Activated T-helper 1 cell treated with anti-CD3 and anti-CD28 coated beads, Interleukin-2, amount 50 U/mL, for 16 hours (primary cell): ENCODE results near the gene CPNE4.

Experiments
- DNase-seq, 2 donors: peaks; one replicate each; pipeline ENCODE4 v3.0.0-alpha.2; 2020; ENCODE audit warnings: low read depth in 1 of 2, low spot score in 1 of 2

The CPNE4 gene

DNA sequence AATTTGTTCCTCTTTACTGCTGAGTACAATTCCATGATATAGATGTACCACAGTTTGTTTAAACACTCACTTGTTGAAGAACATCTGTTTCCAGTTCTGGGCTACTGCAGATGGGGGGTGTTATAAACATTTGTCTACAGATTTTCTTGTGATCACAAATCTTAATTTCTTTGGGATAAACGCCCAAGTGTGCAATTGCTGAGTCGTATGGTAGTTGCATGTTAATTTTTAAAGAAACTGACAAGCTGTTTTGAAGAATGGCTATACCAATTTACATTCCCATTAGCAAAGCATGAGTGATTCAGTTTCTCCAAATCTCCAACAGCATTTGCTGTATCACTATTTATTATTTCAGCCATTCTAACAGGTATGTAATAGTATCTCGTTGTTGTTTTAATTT lies 290.0 kb downstream of the CPNE4 start:
- DNase-seq, result no peak

DNA sequence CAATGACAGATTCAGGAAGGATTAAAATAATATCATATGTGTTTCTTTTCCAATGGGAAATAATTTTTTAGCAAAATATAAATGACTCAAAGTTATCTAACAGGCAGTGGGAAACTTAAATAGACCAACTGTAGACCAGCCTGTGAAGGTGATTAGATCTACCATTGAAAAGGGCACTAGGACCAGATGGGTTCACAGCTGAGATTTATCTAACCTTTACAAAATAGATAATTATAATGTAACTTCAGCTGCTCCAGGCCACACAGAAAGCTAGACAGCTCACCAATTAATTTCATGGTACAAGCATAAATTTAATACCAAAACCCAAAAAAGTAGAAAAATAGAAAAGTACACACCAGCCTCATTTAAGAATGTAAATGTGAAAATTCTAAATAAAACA lies 291.7 kb downstream of the CPNE4 start:
- no peak for DNase-seq

DNA sequence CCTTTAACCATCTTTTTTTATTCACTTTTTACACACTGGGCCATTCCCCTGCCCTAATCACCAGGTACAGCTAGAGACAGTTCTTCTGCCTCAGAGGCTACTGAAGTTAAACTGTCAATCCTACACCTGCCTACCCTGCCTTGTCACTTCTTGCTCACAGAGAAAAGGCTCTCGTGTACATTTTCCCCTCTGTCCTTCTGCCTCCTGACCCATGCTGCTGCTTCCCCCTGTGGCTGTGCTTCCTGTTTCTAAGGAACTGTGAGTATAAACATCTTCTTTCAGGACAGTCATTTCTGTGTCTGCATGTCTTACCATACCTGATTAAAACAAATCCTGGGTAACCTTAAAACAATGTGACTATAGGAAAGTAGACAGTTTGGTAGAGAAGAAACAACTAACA lies 295.6 kb downstream of the CPNE4 start:
- no peak for DNase-seq

DNA sequence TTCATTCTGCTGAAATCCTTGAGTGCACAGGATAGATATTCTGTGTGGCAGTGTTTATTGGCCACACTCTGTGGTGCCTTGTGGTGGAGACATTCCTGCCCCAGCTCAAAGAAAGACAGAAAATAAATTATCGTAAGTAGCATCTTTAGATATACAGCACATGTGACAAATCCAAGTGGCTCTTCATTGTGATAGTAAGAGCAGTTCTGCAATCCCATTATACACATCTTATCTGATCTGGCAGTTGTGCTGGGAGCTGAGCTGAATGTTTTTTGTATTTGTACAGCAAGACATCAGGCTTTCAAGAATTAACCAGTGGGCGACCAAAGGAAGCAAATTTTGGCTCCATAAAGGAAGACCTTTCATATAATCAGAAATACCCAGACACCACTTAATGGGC lies 296.7 kb downstream of the CPNE4 start:
- no peak for DNase-seq

DNA sequence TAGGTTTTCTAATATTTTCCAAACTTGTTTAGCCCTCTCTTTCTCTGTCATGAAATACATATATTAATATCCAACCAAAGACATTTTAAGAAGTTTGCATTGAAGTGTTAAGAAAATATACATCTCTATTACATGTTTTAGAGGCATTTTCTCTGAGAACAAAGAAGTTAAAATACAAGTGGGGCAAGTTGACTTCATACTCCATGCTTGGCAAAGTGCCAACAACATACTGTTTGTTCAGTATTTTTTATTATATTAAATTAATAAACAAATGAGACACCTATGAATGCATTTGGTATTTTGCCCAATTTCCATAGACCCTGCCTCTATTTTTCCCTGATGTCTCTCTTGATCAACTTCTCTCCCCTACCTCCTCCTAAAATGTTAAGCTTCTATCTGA lies 299.3 kb downstream of the CPNE4 start:
- DNase-seq, result no peak

DNA sequence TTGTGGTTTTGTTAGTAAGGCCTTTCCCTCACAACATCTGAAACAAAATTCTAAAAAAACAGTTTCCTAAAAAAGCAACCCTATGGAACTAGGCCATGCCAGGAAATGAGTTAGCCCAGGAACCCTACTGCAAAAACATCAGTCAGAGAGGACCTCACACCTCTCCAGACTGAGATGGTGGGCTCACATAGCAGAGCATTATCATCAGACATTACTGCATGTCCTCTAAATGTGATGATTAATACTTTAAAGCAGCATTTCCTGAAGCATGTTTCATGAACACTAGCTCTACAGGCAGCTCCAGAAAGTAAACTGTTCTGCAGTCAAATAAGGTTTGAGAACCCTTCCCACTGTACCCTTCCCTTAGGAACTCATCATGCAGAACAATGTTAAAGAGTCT lies 299.7 kb downstream of the CPNE4 start:
- DNase-seq, result no peak

DNA sequence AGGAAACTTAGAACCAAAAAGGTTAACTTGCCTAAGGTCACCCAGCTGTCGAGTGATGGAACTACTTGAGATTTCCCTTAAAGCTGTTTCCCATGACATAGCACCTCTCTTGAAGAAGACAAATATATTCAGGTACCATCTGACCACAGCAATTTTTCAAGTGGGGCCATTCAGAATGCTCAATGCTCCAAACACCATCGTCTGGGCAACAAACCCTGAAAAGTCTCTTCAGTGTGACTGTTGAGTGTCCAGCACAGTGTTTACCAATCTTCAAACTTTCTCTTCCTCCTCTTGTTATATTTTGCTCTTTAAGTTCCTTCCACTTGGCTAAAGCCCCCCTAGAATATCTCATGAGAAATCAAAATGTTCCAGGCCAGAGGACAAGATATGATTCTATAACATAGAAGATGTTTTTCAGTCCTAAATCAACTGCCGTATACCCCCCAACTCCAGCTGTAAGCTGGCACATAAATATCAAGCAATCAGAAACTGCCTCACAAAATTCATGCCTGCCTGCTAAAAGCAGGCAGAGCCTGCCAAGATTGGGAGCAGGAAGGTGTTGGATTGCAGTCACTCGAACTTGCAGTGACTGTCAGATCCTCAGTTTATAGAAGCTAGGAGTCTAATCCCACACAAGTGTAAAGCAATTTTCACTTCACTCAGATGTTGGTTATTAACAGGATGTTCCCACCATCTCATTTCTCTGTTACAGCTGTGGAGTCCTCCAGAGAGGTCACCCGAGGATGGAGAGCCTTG lies 301.6 kb downstream of the CPNE4 start:
- no peak for DNase-seq

DNA sequence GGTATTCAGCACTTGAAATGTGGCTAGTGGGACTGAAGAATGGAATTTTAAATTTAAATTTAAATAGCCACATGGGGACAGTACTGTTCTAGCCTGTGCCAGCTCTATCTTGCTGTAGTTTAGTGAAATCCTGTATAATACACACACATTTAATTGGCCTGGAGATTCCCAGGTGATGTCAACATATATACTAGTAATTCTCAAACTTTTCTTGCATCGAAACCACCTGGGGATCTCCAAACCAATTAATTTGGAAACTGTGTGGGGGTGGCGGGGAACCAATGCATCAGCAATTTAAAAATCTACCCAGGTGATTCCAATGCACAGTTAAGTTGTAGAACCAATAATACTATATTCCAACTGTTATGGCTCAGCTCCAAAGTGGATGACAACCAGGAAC lies 303.1 kb downstream of the CPNE4 start:
- no peak for DNase-seq

DNA sequence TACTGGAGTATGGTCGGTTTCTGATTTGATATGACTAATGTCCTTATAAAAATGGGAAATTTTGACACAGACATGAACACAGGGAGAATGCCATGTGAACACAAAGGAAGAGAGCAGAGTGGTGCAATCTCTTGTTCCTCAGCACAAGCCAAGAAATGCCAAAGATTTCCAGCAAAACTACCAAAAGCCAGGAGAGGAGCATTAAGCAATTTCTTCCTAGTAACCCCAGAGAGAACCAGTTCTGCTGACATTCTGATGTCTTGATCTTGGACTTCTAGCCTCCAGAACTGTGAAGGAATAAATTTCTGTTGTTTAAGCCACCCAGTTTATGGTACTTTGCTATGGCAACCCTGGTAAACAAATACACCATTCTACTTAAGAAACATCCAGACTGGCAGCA lies 304.2 kb downstream of the CPNE4 start:
- DNase-seq, result no peak

DNA sequence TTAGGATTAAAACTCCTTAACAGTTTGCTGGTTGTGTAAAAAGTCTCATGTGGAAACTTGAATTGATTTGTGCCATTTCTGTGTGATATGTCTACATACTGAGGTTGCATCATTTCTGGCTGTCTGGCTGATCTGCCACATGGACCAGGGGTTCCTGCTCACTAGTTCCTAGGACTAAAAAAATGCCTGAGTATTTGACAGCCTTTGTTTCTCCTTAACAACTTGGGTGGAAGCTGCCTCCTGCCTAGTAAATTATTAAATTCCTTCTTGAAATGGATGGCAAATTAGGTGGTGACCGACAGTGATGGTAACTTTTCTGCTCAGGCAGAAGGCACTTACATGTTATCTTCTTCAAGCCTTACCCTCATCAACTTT lies 305.2 kb downstream of the CPNE4 start:
- DNase-seq, result no peak

DNA sequence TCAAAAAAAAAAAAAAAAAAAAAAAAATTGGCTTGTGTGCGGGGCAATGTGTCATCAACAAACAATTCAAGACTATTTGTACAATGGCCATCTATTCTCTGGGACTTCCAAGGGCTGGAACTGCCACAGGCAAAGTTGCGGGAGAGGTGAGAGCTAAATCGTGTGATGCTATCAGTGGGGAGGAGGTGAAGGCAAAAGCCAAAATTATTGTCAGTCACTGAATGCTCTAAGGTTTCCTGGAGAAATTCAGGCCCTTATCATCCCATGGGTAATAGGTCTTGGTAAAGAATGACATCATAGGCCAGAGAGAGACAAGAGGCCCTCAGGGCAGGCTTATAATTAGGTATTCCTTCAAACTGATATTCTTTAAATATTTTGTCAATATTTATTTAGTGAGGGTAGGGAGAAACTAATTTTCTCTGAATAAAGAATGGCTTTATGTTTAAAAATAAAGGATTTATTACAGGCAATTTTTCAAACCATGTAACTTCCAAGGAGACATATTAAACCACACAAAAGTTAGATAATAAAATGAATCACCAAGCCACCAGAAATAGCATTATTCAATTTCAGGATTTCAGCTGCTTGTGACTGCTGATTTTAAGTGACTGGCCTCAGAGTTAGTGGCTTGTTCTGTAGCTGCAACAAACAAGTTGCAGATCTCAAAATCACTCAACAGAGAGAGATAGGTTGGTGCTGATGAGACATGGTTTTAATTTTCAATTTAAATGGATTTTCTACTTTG lies 305.7 kb downstream of the CPNE4 start:
- no peak for DNase-seq

DNA sequence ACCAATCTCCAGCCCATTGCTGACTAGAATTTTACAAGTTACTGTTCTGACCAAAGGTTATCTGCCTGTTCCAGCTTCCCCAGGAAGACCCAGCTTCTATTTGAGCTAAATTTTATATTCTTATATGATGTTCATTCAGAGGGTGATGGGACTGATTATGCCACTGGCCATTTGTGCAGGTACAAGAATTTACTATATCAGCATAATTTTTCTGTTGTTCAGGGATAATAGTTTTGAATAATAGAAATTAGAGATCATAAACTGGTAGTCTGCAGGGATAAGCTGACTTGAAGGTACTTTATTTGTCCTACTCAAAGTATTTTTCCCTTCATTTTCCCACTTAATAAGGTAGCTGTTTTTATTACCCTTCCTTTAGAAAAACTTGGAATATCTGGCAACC lies 309.4 kb downstream of the CPNE4 start:
- DNase-seq, result no peak

DNA sequence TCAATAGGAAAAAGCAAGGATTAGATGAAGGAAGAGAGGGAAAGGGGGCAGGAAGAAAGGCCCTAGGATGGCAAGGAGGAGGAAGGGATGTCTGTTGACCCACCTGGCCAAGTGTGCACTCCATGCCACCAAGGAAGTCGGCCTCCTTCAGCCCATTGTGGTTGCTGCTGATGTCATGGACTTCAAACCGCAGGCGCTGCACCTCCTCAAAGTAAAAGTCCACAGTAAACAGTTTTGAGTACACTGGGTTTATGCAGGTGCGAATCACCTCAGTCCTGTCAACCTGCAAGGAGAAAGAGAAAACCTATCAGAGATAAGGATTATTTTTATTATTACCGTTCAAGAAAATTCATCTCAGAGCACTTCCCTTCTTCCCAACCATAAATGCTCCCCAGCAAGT lies 311.5 kb downstream of the CPNE4 start:
- DNase-seq, result no peak

DNA sequence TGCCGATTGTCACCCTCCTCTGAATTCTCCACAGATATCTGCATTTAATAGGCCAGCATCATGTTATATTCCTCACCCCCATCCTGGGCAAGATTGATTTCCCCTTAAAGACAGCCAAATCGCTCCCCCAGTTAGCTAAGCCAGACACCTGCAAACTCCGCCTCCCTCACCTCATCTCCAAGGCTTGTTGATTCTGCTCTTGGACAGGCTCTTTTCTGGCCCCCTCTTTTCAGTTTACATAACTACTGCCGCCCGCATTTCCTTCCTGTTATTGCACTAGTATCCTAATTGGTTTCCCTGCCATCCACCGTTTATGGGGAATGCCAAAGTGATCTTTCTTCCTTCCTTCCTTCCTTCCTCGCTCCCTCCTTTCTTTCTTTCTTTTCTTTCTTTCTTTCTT lies 317.3 kb downstream of the CPNE4 start:
- no peak for DNase-seq

DNA sequence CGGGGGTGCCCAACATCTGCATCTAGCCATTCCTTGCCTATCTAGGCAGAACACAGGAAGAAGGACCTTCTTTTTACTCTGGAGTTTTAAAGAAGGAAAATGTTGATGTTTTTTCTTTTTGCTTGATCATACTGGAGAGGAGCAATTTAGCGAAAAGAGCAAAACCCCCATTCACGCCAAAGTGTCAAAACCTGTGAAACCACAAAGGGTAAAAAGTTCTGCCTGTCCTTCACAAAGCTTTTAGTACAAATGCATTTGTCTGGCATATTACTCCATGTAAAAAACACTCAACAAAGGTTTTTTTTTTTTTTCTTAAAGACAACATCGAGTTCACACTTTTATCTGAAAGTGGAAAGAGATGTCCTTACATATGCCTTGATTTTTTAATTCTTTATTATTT lies 317.9 kb downstream of the CPNE4 start:
- DNase-seq, result no peak

DNA sequence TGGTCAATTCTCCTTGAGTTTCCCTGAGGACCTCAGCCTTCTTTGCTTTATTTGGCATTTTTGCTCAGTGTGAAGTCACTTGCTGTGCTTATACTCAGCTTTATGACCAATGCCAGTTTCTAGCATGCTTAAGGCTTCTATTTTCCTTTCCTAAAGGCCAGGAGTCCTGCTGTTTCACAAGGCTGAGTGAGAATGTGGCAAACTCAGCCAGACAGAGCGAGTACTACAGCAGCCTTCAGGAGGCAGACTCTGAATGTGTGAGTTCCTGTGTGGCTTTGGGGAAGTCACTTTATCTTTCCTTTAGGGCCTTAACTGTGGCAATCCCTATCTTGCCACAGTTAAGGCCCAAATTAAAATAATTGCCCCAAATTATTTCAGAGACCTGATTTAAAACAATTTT lies 318.8 kb downstream of the CPNE4 start:
- no peak for DNase-seq

DNA sequence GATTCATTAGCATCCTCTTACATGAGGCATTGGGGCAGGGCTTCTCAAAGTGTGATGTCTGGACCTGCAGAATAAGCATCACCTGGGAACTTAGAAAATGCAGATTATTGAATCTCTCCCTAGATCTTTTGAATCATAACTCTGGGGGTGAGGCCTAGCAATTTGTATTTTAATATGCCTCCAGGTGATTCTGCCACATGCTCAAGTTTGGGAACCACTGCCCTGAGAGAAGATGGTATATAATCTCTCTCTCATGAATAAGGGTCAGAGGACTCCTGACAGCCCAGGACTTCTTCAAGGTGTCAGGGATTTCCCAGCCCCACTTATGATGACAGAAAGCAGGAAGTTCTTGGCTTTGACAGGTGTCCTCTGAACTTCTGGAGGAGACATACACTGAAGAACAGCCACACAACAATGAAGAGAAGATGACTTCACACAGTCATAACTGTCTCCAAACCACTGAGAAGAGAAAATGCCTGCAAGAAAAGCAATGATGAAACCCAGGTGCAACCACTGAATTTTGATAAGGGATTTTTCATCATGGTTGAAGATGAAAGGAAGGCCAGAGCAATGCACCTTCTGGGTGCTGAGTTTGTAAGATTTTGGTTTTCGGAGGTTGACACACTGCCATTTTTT lies 320.1 kb downstream of the CPNE4 start:
- DNase-seq, result no peak

DNA sequence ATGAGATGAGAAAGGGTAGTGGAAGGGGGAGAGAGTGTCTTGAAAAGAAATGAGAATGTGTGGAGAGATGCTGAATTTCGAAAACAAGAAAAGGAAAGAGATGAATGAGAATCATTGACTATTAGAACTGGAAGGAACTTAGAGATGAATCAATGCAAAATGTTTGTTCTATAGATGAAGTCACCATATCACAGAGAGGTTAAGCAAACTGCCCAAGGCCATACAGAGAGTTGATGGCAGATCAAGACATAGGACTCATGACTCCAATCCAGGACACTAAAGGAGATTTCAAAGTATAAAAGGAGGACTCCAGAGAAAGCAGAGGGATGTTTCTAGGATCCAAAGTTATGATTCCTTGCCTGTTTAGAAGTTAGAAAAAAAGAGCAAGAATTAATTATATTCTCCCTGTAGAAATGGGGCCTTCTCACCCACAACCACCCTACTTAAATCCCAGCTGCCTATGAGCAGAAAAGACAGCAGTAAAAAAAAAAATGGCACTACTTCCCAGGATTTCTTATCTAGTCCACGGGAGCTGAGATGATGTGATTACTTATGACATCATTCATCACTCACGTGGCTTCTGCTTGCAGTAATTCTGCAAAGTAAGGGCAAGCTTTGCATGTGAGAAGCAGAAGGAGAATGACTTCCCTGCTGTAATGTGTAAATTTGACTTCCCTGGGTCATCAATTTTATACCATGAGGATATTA lies 321.2 kb downstream of the CPNE4 start:
- DNase-seq, result no peak

DNA sequence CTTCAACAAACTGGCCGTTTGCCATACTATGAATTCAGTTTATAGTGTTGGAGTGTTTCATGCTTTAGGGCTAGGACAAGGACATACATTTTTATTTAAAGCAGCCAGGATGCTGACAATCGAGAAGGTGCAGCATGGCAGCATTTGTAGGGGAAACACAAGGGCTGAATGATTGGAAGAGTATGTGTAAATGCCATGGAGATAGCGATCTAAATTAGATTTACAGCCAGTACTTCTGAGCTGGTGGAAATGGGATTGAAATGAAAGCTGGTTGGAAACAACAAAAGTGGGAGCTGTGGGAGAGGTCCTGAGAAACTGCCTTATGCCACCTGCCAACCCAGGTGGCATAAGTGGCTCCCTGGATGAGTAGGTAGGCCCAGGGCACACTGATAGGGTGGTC lies 322.2 kb downstream of the CPNE4 start:
- DNase-seq, result no peak

DNA sequence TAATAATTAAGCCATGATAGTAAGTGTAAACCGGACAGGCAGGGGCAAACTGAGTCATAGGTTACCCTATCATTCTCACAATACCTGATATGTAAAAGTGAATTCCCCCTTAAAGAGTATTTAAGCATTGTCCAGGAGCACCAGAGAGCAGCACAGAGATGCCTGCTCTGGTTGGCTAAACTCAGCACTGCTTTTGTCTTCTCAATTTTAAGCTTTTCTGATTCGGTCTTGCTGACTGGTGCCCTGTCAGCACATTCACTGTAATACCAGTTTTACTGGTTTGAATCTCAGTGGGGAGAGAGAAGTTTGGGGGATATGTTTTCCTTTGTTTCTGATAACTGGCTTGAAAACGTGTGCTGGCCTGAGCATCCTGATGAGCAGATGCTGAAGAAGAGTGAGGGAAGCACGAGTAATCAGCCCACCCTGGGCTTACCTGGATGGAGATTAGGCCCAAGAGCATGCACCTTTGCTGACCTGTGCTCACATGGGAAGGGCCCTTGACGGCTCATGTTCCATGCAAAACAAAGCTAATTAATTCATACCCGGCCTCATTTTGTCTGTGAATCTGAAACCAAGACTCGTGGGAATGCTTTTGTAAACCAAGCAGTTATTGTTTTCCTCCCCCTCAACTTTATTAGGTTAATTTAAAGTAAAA lies 323.6 kb downstream of the CPNE4 start:
- DNase-seq, result no peak

DNA sequence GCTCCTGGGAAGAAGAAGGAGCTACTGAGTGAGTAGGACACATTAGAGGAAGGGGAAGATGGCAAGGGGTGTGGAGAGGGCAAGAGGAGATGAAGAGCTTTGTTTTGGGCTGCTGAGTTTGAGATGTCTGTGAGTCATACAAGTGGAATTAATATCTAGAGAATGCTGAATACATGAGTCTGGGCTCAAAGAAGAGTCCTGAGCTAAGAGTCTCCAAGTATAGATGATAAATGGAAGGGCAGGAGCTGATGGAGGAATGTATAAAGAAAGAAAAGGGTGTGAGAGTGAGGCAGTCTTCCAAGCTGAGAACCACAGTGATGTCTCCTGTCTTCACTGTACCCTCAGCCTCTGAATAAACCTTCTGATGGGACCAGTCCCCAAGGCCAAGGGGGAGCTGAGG lies 326.6 kb downstream of the CPNE4 start:
- DNase-seq, result no peak
